Measurements from ENCODE around the gene CEP350.
"Not testable (repeated sequence)": the region's sequence is repeated elsewhere in the genome, so short reads cannot be mapped to it uniquely, and the experiment has no call there.

Gene CEP350

GRCh38 chr1:180116964-180117763 lies 162.6 kb downstream of the CEP350 start:
- no peak for DNase-seq (ENCODE audit: low read depth)

DNA sequence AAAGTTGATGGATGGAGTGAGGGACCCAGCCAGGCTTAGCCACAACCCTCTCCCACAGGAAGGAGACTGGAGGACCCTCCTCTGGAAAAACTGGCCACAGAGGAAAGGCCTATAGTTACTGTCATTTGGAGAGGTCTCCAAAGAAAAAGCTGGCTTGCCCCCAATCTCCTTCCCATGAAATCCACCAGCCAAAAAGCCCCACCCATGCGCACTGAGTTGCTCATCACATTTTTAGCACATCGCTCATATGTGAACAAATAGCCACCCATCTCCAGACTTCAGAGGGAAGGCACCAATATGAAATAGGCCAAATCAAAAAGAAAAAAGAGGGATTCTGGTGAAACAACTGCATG lies 163.1 kb downstream of the CEP350 start:
- DNase-seq (ENCODE audit: low read depth) = no peak

DNA sequence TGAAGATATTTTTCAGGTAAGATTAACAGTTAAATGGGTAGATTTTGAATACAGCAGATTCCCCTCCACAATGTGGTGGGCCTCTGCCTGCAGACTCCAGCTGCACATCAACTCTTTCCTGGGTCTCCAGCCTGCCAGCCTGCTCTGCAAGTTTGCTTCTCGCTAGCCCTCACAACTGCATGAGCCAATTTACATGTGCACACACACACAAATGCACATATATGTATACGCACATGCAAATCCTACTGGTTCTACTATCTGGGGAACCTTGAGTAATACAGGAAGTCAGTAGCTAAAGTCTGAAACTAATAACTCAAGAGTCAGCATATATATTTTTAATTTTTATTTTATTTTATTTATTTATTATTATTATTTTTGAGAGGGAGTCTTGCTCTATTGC lies 165.2 kb downstream of the CEP350 start:
- no peak for DNase-seq (ENCODE audit: low read depth)

GRCh38 chr1:180123463-180123936 lies 168.9 kb downstream of the CEP350 start:
- DNase-seq (ENCODE audit: low read depth) = no peak

GRCh38 chr1:180130651-180131050 lies 176.0 kb downstream of the CEP350 start:
- no peak for DNase-seq (ENCODE audit: low read depth)

GRCh38 chr1:180131510-180131909 lies 176.9 kb downstream of the CEP350 start:
- DNase-seq (ENCODE audit: low read depth) = no peak

GRCh38 chr1:180133193-180133592 lies 178.6 kb downstream of the CEP350 start:
- no peak for DNase-seq (ENCODE audit: low read depth)

DNA sequence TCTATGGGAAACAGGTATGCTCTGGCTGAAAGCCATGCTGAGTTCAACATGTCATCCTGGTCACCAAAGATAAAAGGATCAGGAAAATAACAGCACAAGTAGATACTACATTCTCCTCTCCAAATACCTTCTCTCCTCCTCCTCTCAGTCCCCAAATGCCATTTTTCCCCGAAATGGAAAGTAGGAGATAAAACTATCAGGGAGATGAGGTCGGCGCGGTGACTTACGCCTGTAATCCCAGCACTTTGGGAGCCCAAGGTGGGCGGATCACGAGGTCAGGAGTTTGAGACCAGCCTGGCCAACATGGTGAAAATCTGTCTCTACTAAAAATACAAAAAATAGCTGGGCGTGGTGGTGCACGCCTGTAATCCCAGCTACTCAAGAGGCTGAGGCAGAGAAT lies 179.1 kb downstream of the CEP350 start:
- DNase-seq (ENCODE audit: low read depth) = not testable (repeated sequence)

DNA sequence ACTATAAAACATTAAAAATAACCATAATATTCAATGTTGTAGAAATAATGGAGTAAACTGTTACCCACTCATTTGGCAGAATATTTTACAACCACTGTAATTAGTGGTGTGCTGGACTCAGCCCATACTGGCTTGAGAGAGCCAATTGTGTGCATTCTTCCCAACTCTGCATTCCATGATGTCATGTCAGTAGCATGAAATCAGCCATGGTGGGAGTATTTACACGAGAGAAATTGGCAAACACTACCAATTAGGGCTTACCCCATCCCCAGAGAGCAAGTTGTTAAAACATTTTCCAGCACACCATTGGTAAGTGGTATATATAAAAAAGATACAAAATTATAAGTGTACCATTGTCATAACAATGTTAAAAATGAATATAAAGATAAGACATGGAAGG lies 180.9 kb downstream of the CEP350 start:
- no peak for DNase-seq (ENCODE audit: low read depth)

DNA sequence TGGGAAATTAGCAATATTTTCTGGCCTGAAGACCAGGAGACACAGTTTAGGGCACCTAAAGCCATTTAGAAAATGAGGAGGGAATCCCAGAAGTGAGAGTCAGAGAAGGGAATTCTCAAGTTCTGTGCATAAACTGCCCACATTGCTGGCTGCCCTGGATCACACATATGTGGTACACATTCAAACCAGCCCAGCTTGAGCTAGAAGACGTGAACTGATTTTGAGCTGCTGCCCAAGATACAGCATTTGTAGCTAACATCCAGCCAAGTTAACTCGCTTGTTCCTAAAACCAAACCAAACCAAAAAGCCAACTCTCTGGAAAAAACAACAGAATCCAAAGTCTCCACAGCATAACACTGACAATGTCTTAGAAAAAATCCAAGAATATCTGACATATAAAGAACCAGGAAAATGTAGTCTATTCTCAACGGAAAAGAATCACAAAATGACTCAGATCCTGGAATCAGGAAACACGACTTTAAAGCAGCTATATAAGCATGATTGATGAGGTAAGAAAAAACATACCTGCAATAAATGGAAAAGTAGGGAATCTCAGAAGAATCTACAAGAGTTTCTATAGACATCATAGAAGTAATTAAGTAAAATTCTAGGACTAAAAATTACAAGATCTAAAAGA lies 181.8 kb downstream of the CEP350 start:
- no peak for DNase-seq (ENCODE audit: low read depth)

GRCh38 chr1:180136968-180137356 lies 182.4 kb downstream of the CEP350 start:
- DNase-seq (ENCODE audit: low read depth) = no peak

- no peak for DNase-seq (ENCODE audit: low read depth)
Measured at GRCh38 chr1:180137776-180138175, 183.2 kb downstream of the CEP350 start.

DNA sequence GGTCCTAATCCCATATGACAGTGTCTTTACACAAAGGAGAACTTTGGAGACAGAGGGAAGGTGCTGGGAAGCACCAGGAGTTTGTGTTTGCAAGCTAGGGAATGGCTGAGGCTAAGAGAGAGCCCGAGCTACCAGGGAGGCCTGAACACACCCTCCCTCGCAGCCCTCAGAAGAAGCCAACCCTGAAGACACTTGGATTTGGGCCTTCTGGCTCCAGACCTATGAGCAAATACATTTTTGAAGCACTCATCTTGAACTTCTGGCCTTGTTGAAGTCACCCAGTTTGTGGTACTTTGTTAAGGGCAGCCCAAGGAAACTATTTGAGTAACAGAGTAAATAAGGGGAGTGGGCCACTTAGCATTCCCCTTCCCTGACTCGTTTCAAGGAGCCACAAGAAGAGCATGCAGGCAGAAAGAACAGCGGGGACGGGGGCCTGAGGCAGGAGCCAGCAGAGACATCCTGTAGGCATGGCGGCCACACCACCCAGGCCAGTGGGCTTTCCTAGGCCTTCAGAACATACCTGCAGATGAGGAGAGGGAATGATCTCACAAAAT lies 186.8 kb downstream of the CEP350 start:
- no peak for DNase-seq (ENCODE audit: low read depth)

DNA sequence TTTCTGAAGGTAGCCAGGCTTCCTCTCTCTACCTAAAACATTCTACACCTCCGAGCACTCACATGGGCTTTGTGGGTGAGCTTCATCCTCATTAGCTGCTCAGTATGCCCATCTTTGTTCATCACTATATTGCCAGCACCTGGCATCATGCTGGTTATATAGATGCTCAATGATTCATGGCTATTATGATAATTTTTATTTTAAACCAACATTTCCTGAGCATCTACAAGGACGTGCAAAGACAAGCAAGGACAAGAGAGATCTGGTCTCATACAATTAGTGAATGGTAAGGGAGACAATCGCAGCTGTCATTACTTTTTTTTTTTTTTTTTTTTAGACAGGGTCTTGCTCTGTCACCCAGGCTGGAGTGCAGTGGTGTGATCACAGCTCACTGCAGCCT lies 188.7 kb downstream of the CEP350 start:
- DNase-seq (ENCODE audit: low read depth) = no peak

GRCh38 chr1:180144659-180145357 lies 190.2 kb downstream of the CEP350 start:
- DNase-seq (ENCODE audit: low read depth) = no peak

- no peak for DNase-seq (ENCODE audit: low read depth)
Measured at GRCh38 chr1:180145446-180145845, 190.8 kb downstream of the CEP350 start.

GRCh38 chr1:180150982-180151381 lies 196.4 kb downstream of the CEP350 start:
- no peak for DNase-seq (ENCODE audit: low read depth)

GRCh38 chr1:180151508-180151907 lies 196.9 kb downstream of the CEP350 start:
- no peak for DNase-seq (ENCODE audit: low read depth)

GRCh38 chr1:180152588-180152987 lies 198.0 kb downstream of the CEP350 start:
- DNase-seq (ENCODE audit: low read depth) = no peak

- no peak for DNase-seq (ENCODE audit: low read depth)
Measured at GRCh38 chr1:180153032-180153431, 198.4 kb downstream of the CEP350 start.

GRCh38 chr1:180154003-180154324 lies 199.4 kb downstream of the CEP350 start:
- no peak for DNase-seq (ENCODE audit: low read depth)

DNA sequence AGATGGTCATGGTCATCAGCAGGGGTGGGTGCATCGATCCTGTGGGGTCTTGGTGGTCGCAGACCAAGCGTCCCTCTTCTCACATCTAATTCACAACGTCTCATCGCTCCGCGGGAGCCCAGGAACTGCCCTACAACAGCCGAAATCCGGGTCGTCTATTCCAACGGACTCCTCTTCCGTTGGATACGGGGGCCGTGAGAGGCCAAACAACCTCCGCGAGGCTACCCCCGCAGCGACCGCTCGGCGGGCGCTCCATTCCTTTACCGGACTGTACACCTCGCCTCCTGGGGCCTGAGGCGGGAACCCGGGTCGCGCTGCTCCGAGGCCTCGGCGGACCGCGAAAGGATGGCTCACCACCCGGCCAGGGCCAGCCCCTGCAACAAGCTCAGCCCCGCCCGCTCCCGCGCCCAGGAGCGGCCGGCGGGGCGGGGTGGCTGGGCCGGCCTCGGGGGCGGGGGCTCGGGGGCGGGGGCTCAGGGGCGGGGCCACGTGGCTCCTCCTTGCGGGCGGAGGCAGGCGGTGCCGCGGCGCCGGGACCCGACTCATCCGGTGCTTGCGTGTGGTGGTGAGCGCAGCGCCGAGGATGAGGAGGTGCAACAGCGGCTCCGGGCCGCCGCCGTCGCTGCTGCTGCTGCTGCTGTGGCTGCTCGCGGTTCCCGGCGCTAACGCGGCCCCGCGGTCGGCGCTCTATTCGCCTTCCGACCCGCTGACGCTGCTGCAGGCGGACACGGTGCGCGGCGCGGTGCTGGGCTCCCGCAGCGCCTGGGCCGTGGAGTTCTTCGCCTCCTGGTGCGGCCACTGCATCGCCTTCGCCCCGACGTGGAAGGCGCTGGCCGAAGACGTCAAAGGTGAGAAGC lies 199.9 kb downstream of the CEP350 start, which contains the start of gene QSOX1:
QSOX1 (plus strand) TSS at position 545 of the 857 bp plus-strand sequence; CDS start at position 584, 39 bp downstream.
- peak; percentile 74 for DNase-seq (ENCODE audit: low read depth)

All from stimulated activated CD8-positive, alpha-beta memory T cell treated with anti-CD3 and anti-CD28 coated beads, Interleukin-15, amount 100 ng/mL, for 24 hours (primary cell).